ENCODE data around the gene TMX1.
"Not testable (repeated sequence)": the region's sequence is repeated elsewhere in the genome, so short reads cannot be mapped to it uniquely, and the experiment has no call there.

Gene TMX1, protein sequence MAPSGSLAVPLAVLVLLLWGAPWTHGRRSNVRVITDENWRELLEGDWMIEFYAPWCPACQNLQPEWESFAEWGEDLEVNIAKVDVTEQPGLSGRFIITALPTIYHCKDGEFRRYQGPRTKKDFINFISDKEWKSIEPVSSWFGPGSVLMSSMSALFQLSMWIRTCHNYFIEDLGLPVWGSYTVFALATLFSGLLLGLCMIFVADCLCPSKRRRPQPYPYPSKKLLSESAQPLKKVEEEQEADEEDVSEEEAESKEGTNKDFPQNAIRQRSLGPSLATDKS

GRCh38 chr14:51239813-51240803 lies at the start of gene TMX1:
TMX1 (plus strand) TSS chr14:51240247; CDS start chr14:51240293, 46 bp downstream.
- DNase-seq = peak; percentile 87

- DNase-seq = no peak
Measured at GRCh38 chr14:51201890-51202289, 38.2 kb upstream of the TMX1 start.

GRCh38 chr14:51202914-51203665 lies 37.0 kb upstream of the TMX1 start:
- DNase-seq = no peak

GRCh38 chr14:51203881-51204280 lies 36.2 kb upstream of the TMX1 start:
- DNase-seq = no peak

GRCh38 chr14:51205486-51205885 lies 34.6 kb upstream of the TMX1 start:
- DNase-seq = no peak

GRCh38 chr14:51206462-51206861 lies 33.6 kb upstream of the TMX1 start:
- no peak for DNase-seq

- DNase-seq = no peak
Measured at GRCh38 chr14:51207621-51208020, 32.4 kb upstream of the TMX1 start.

DNA sequence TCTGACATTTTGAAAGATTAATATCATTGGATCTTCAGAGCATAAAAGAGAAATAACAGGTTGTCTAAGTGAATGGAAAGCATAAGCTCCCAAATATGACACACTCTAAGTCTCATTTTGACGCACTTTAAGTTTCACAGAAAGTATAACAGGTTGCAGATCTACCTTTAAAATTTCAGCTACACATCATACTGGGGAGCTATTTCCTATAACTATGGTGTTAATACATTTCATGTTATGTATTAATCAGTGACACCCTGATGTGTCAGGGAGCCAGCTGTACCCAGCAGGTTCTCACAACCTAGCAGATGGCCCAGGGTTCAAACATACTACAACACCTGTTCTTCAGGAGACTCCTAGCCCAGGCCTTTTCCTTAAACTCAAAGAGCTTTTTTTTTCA lies 31.1 kb upstream of the TMX1 start:
- DNase-seq = no peak

DNA sequence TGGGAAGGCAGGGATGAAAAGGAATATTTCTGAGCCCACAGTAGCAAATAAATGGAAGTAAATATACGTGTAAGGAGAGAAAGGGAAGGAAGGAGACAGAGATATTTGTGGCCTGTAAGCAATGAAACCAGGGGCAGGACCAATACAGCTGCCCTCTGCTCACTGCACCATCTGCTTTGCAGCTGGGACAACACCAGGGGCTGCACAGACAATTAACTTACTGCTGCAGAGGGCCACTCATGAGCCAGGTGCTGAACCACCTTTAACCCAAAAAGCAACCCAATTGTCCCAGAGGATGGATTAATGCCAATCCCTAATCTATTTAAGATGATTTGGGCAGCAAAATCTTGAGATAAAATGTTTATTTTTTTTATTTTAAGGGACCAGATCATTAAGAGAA lies 30.6 kb upstream of the TMX1 start:
- DNase-seq = no peak

GRCh38 chr14:51210594-51210993 lies 29.5 kb upstream of the TMX1 start:
- no peak for DNase-seq

DNA sequence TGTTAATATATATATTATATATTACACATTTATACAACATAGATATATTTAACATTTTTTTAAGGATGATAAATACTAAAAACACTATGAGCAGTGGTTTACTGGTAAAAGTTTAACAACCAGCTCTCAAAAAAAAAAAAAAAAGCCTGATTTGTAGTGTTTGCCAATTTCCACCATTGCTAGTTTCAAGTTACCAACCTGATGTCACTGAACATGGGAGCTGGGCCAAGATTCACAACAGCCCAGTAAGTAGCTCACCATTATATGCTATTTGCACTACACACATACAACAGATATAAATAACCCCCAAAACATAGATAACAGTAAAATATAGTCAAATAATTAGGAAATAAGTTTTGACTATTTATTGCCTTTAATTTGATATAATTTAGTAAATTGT lies 28.9 kb upstream of the TMX1 start:
- DNase-seq = no peak

DNA sequence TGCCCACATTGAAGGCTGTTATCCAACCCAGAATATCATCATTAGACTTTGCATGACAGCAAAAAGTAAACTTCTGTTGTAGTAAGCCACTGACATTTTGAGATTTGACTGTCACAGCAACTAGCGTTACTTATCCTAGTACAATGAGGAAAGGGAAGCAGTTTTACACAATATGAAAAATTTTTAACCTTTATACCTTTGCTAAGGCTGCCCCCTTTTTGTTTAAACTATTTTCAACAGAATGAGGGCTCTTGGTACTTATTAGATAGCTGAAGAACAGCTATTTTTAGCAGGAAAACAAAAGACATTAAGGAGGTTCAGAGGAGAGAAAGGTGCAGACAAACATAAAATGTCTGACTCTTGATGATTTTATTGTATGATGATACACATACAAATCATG lies 23.4 kb upstream of the TMX1 start:
- no peak for DNase-seq

- DNase-seq = no peak
Measured at GRCh38 chr14:51219473-51220448, 20.3 kb upstream of the TMX1 start.

GRCh38 chr14:51223463-51223862 lies 16.6 kb upstream of the TMX1 start:
- DNase-seq = not testable (repeated sequence)

DNA sequence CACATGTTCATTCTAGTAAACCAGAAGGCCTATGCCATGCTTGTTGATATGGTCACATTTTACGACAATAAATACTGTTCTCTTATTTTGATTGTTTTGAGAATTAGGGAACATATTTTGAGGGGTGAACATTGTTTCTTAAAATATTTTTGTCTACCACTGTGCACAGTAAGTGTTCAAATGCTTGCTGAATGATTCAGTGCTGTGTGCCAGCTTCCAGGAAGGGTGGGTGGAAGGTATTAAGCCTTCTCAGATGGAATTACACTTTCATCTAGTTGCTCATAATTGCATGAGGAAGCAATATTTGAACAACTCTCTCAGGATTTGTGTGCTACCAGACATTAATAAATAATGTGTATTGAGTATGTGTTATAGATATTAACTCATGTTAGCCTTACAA lies 15.5 kb upstream of the TMX1 start:
- DNase-seq = no peak

- no peak for DNase-seq
Measured at GRCh38 chr14:51225751-51226150, 14.3 kb upstream of the TMX1 start.

GRCh38 chr14:51228391-51228790 lies 11.7 kb upstream of the TMX1 start:
- no peak for DNase-seq

DNA sequence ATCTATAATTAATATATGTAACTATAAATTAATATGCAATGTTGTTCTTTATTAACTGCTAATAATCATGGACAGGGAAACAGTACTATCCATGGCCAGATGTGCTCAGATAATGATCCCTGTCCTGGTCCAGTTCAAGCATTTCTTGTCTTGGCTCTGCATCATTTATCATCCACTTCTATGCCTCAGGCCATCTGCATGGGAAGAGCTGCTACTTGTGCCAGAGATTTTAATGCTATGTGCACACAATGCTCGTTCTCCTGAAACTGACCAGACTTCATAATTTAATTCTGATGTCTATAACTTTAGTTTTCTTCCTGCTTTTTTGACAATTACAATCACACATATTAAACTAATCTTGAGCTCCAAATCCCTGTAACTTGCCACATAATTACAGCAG lies 11.2 kb upstream of the TMX1 start:
- DNase-seq = no peak

- no peak for DNase-seq
Measured at GRCh38 chr14:51236314-51236713, 3.7 kb upstream of the TMX1 start.

DNA sequence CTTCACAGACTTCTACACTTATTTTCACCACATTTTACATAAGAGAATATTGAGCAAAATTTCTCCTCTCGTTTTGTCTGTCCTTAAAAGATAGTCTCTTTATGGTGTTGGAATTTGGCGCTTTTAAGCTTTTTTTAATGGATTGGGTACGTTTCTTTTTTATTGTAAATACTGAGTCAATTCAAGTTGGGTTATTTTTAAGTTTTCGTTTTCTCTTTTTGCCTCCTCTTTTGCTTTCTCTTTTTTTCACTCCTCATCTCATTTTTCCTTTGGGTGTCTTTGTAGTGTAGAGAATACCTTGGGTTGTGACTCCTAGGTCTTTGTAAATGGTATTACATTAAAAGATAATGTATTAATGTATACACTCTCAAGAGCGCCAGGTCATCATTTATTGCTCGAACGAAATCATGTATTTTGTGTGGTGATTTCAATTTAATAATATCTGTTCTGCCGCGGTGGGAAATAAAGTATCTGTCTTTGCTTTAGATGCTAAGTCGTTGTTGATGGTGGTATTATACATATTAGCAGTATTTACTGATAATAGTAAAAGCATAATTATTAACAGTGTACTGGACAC lies 845 bp downstream of the TMX1 start:
- DNase-seq = no peak
